Esophagus squamous epithelium (tissue), 5 donors: ENCODE results near the gene MESD. TPM values are rescaled to one million over a fixed set of nuclear protein-coding genes. Genes with fewer than 3 reads are reported as not detected.

ENCODE experiments used
- DNase-seq: peaks from one replicate; lab custom pipeline; 2025; lab: John Stamatoyannopoulos, UW
- H3K27ac ChIP-seq, 4 donors: fragments of 200-600 bp; sonication (generic); one replicate each; pipeline ENCODE4 v1.5.1; 2016 to 2019; ENCODE audit warnings: mild to moderate bottlenecking in 1 of 4
- H3K27me3 ChIP-seq, 4 donors: fragments of 200-600 bp; sonication (generic); 1 replicate in 3 of 4; 2 replicates in 1 of 4; pipeline versions ENCODE4 v1.5.1 to v1.6.0; 2017 to 2021; ENCODE audit warnings: antibody characterized with exemption in 1 of 4
- H3K36me3 ChIP-seq, 3 donors: fragments of 200-600 bp; sonication (generic); one replicate each; pipeline ENCODE4 v1.5.1; 2016 to 2019
- H3K4me1 ChIP-seq, 3 donors: fragments of 200-600 bp; sonication (generic); one replicate each; pipeline ENCODE4 v1.5.1; 2017 to 2019
- H3K4me3 ChIP-seq, 4 donors: fragments of 200-600 bp; sonication (generic); 1 replicate in 3 of 4; 2 replicates in 1 of 4; pipeline ENCODE4 v1.5.1; 2016 to 2019; ENCODE audit warnings: mild to moderate bottlenecking in 2 of 4, moderate library complexity in 1 of 4
- H3K9me3 ChIP-seq, 3 donors: fragments of 200-600 bp; sonication (generic); one replicate each; pipeline ENCODE4 v1.5.1; 2016 to 2019
- POLR2A ChIP-seq, 4 donors: fragments of 450-650 bp; IDR thresholded peaks; one replicate each; pipeline ENCODE4 v1.6.1; 2017; ENCODE audit warnings: antibody characterized with exemption in 4 of 4, mild to moderate bottlenecking in 4 of 4, moderate library complexity in 3 of 4
- WGBS, 2 donors: methylation state at CpG; one replicate each; pipeline ENCODE4 v1.1.5; 2018; 5-methylcytosine and 5-hydroxymethylcytosine counted together
- intact Hi-C: fragments of 100-400 bp; cut with DNase I; formaldehyde crosslinking; loops from one replicate; pipeline ENCODE4 v1.15.0; 2022
- total RNA-seq, 4 donors: library from RNA; depleted of rRNA; stranded (reverse); fragments of >200 nt; gene quantifications; one replicate each; pipeline ENCODE4 v1.1.0, GENCODE V29; 2016
- TF ChIP-seq, protein P1 (sequence below), 6 experiments: fragments of 450-650 bp in 4 of 6; fragments of 200-600 bp in 2 of 6; sonication (generic) in 2 of 6; IDR thresholded peaks; one replicate each; pipeline ENCODE4 v1.5.1; 2016 to 2019; ENCODE audit warnings: antibody characterized with exemption in 6 of 6, mild to moderate bottlenecking in 4 of 6, moderate library complexity in 4 of 6
- donor health status: DM: yes; HTN: yes; CAD: no.

Gene MESD
- total RNA-seq, 4 donors from 2014 or later = 13.8 to 25.4 (median 19.1) TPM

DNA sequence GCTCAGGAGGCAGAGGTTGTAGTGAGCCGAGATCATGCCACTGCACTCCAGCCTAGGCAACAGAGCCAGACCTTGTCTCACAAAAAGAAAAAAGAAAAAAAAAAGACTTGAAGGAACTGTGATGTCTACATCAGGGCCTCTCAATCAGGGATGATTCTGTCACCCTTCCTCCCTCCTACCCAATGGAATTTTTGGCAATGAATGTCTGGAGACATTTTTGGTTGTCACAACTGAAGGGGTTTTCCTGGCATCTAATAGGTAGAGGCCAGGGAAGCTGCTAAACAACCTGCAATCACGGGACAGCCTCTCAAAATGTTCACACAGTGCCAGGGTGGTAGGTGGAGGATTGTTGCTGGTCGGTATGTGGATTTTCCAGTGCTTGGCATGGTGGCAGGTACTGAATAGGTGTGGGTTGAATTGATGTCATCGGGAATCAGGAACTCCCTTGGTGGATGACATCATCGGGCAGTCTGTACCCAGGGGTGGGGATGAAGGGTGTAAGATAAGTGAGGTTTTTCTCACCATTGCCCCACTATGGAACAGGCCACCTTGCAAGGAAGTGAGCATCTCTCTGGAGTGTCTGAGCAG lies 71.3 kb downstream of the MESD start:
- H3K27me3 ChIP-seq = no peaks in the 10 kb centered on the region
- H3K27ac ChIP-seq = no peak overlapping the region
- peaks cover 0 to 34% (median 0%) of the 10 kb centered on the region in 3 donors for H3K36me3 ChIP-seq
- no peak for DNase-seq
- TF ChIP-seq, protein P1, sequence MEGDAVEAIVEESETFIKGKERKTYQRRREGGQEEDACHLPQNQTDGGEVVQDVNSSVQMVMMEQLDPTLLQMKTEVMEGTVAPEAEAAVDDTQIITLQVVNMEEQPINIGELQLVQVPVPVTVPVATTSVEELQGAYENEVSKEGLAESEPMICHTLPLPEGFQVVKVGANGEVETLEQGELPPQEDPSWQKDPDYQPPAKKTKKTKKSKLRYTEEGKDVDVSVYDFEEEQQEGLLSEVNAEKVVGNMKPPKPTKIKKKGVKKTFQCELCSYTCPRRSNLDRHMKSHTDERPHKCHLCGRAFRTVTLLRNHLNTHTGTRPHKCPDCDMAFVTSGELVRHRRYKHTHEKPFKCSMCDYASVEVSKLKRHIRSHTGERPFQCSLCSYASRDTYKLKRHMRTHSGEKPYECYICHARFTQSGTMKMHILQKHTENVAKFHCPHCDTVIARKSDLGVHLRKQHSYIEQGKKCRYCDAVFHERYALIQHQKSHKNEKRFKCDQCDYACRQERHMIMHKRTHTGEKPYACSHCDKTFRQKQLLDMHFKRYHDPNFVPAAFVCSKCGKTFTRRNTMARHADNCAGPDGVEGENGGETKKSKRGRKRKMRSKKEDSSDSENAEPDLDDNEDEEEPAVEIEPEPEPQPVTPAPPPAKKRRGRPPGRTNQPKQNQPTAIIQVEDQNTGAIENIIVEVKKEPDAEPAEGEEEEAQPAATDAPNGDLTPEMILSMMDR (IDR thresholded peaks at IDR 0.05) = no peak
- TF ChIP-seq POLR2A (IDR thresholded peaks at IDR 0.05) = no peak
- intact Hi-C loops = no loop called here
- no peak overlapping the region for H3K4me3 ChIP-seq
- no peaks in the 10 kb centered on the region for H3K4me1 ChIP-seq
- H3K9me3 ChIP-seq = no peaks in the 10 kb centered on the region
- 67 to 74% methylated on average over 4 to 5 of the region's 5 CpGs for WGBS, 2 donors

DNA sequence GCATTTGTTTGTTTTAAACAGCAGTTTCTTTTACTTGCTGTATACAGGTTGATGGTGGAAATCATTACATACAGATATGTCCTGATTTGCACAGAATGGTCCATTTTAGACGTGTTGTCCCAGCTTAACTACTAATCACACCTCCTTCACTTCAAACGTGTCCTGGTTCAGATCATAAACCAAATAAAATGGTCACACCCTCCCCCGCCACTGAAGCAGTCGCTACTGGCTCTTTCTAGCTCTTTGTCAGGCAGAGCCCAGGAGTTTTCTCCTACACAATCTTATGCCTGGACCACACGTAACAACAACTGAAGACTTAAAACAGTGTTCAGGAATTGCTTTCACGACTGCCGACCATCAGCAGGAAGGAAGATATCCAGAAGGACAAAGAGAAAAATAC lies 73.6 kb downstream of the MESD start:
- Histone ChIP-seq H3K9me3 (no peaks in the 10 kb centered on the region), H3K4me3 (no peak overlapping the region), H3K27me3 (no peaks in the 10 kb centered on the region), H3K27ac (no peak overlapping the region), H3K36me3 (peaks cover 0 to 20% (median 0%) of the 10 kb centered on the region in 3 donors), H3K4me1 (no peaks in the 10 kb centered on the region)
- intact Hi-C loops = no loop called here
- DNase-seq = no peak
- WGBS, 2 donors = 71 to 80% methylated on average over 7 of the region's 7 CpGs
- TF ChIP-seq POLR2A (IDR thresholded peaks at IDR 0.05) = no peak
- TF ChIP-seq, protein P1 (IDR thresholded peaks at IDR 0.05) = no peak

DNA sequence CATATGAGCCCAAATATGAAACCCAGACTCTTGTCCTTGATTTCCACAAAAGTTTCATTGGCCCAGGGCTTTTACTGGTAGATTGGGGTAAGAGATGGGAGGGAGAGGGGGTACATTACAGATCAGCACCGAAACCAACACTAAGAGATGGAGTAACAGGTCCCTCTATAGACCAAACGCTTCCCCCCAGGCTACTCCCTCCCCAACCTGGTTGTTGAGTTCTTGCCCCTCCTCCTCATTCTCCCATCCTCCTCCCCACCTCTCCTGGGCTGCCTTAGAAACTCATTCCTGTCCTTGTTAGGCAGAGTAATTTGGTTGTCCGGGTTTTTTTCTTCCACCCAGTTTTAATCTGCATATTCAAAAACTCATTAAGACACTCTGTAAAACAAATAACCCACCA lies 74.1 kb downstream of the MESD start:
- intact Hi-C loops = no loop called here
- Histone ChIP-seq H3K9me3 (no peaks in the 10 kb centered on the region), H3K4me1 (no peaks in the 10 kb centered on the region), H3K4me3 (no peak overlapping the region), H3K36me3 (peaks cover 0 to 20% (median 0%) of the 10 kb centered on the region in 3 donors), H3K27ac (no peak overlapping the region), H3K27me3 (no peaks in the 10 kb centered on the region)
- no peak for DNase-seq
- TF ChIP-seq POLR2A (IDR thresholded peaks at IDR 0.05) = no peak
- TF ChIP-seq, protein P1 (IDR thresholded peaks at IDR 0.05) = no peak
- 56 to 78% methylated on average over 3 of the region's 3 CpGs for WGBS, 2 donors

DNA sequence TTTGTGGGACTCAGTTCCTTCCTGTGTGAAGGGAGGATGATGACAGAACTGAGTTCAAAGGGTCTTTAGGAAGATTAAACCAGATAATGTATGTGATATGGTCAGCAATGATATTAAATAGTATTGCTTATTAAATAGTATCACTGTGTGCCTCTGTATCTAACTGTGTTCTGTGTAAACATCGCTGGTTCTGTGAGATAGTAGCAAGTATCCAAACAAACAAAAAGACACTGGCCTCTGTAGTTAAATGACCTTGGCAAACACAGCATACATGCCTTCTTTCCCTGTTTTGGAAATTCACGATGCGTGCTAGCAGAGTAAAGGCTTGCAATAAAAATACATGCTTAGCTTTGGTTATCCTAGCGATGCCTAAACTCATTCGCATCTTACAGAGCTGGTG lies 76.1 kb downstream of the MESD start:
- Histone ChIP-seq H3K27ac (no peak overlapping the region), H3K4me1 (no peaks in the 10 kb centered on the region), H3K27me3 (no peaks in the 10 kb centered on the region), H3K4me3 (no peak overlapping the region), H3K9me3 (no peaks in the 10 kb centered on the region), H3K36me3 (peaks cover 0 to 33% (median 4%) of the 10 kb centered on the region in 3 donors)
- TF ChIP-seq, protein P1 (IDR thresholded peaks at IDR 0.05) = no peak
- TF ChIP-seq POLR2A (IDR thresholded peaks at IDR 0.05) = no peak
- intact Hi-C loops = no loop called here
- DNase-seq = no peak
- WGBS, 2 donors = 90 to 96% methylated on average over 5 of the region's 5 CpGs

DNA sequence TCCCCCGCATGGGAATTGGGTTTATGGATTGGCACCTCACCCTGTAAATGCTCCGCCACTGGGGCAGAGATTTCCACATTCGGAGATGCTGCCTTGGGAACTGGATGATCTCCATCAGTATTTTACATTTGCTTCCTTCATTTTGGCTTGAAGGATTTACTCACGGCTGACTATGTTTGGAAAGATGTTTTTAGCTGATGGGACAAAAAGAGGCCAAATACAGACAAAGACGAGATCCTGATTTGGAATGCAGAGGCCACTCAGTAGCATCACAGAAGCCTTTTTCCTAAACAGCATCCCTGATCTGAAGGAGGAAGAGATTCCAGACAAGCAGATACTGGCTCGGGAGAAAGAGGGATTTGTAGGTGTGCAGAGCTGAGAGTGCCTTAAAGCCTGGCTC lies 76.9 kb downstream of the MESD start:
- Histone ChIP-seq H3K4me1 (no peaks in the 10 kb centered on the region), H3K27me3 (no peaks in the 10 kb centered on the region), H3K36me3 (peaks cover 0 to 42% (median 5%) of the 10 kb centered on the region in 3 donors), H3K9me3 (no peaks in the 10 kb centered on the region), H3K4me3 (no peak overlapping the region), H3K27ac (no peak overlapping the region)
- 82 to 86% methylated on average over 6 of the region's 6 CpGs for WGBS, 2 donors
- DNase-seq = no peak
- no peak for TF ChIP-seq POLR2A (IDR thresholded peaks at IDR 0.05)
- TF ChIP-seq, protein P1 (IDR thresholded peaks at IDR 0.05) = no peak
- intact Hi-C loops = no loop called here
